Transverse colon (tissue), 4 donors: ENCODE measurements around the gene STPG3. TPM values are rescaled to one million over a fixed set of nuclear protein-coding genes. Genes with fewer than 3 reads are reported as not detected.
A peak's percentile ranks its signal among the peaks of the same experiment; 100 is the strongest.

Experiments
- DNase-seq: peaks from one replicate; pipeline ENCODE4 v3.0.0-alpha.2; 2019
- H3K27ac ChIP-seq, 4 donors: fragments of 200-600 bp; sonication (generic); 2 replicates each; pipeline ENCODE4 v1.5.1; 2016 to 2018; ENCODE audit warnings: inconsistent platforms in 4 of 4
- H3K27me3 ChIP-seq: fragments of 200-600 bp; sonication (generic); 2 replicates; pipeline ENCODE4 v1.5.1; 2017; ENCODE audit warnings: inconsistent platforms
- H3K36me3 ChIP-seq, 4 donors: fragments of 200-600 bp; sonication (generic); 2 replicates each; pipeline ENCODE4 v1.5.1; 2017 to 2019; ENCODE audit warnings: inconsistent platforms in 4 of 4
- H3K4me1 ChIP-seq, 4 donors: fragments of 200-600 bp; sonication (generic); 2 replicates each; pipeline ENCODE4 v1.5.1; 2017 to 2020; ENCODE audit warnings: inconsistent platforms in 4 of 4
- H3K4me3 ChIP-seq, 4 donors: fragments of 200-600 bp; sonication (generic); 1 replicate in 1 of 4; 2 replicates in 3 of 4; pipeline versions ENCODE4 v1.5.1 to v1.6.1; 2017 to 2019; ENCODE audit warnings: inconsistent platforms in 4 of 4
- H3K9me3 ChIP-seq, 2 donors: fragments of 200-600 bp; sonication (generic); 2 replicates each; pipeline ENCODE4 v1.5.1; 2017 to 2019; ENCODE audit warnings: inconsistent platforms in 2 of 2
- CTCF ChIP-seq, 5 experiments: fragments of 200-600 bp in 3 of 5; fragments of 450-650 bp in 2 of 5; sonication (generic) in 3 of 5; IDR thresholded peaks; 1 replicate in 2 of 5; 2 replicates in 3 of 5; pipeline ENCODE4 v1.5.1; 2016 to 2017; ENCODE audit warnings: antibody characterized with exemption in 5 of 5, inconsistent platforms in 3 of 5, mild to moderate bottlenecking in 2 of 5, moderate library complexity in 1 of 5
- EP300 ChIP-seq: sonication (generic); formaldehyde crosslinking; IDR thresholded peaks from one replicate; pipeline ENCODE4 v1.6.1; 2017; ENCODE audit warnings: antibody characterized with exemption, low read depth
- POLR2A ChIP-seq: fragments of 450-650 bp; IDR thresholded peaks from one replicate; pipeline ENCODE4 v1.6.1; 2016; ENCODE audit warnings: antibody characterized with exemption, mild to moderate bottlenecking, moderate library complexity
- POLR2AphosphoS5 ChIP-seq, 3 donors: sonication (generic); formaldehyde crosslinking; IDR thresholded peaks; one replicate each; pipeline ENCODE4 v1.6.1; 2016; ENCODE audit warnings: antibody characterized with exemption in 3 of 3
- WGBS, 2 donors: methylation state at CpG; one replicate each; pipeline ENCODE4 v1.1.5; 2018; ENCODE audit warnings: low coverage in 1 of 2; 5-methylcytosine and 5-hydroxymethylcytosine counted together
- in situ Hi-C, 4 donors: fragments of 200-750 bp; cut with MboI; loops; one replicate each; pipeline versions ENCODE4 v1.15.0 to v1.15.1; 2017; ENCODE audit warnings: low sequenced_read_pairs in 3 of 4, low pct_ligation_motif_present in 1 of 4, low pct_unique_long_range_greater_than_20kb in 1 of 4
- intact Hi-C: fragments of 100-400 bp; cut with DNase I; formaldehyde crosslinking; loops from one replicate; pipeline ENCODE4 v1.15.1; 2023; ENCODE audit warnings: low total_unique reads
- total RNA-seq, 4 donors: library from RNA; depleted of rRNA; stranded (reverse); fragments of >200 nt; gene quantifications; one replicate each; pipeline ENCODE4 v1.1.0, GENCODE V29; 2016

Gene STPG3
- total RNA-seq, 4 donors from 2014 or later, result not detected

GRCh38 chr9:137252555-137253506 lies 1.7 kb downstream of the STPG3 start:
- no peak overlapping the region for H3K27ac ChIP-seq
- 72% methylated on average over 33 of the region's 35 CpGs; no CpG with 5 or more reads in 1 of the 2 donors for WGBS, 2 donors
- H3K4me1 ChIP-seq, result peaks cover 21 to 31% (median 24%) of the 10 kb centered on the region in 4 donors
- no peaks in the 10 kb centered on the region for H3K9me3 ChIP-seq
- no peak overlapping the region for H3K4me3 ChIP-seq
- TF ChIP-seq POLR2A, result no peak
- TF ChIP-seq CTCF (IDR thresholded peaks at IDR 0.05), result no peak
- TF ChIP-seq POLR2AphosphoS5 (IDR thresholded peaks at IDR 0.05), result no peak
- no peak for TF ChIP-seq EP300
- DNase-seq, result no peak
- no peaks in the 10 kb centered on the region for H3K27me3 ChIP-seq
- in situ Hi-C loops (no loop called here), intact Hi-C loops (no loop called here)
- peaks cover 0 to 6% (median 0%) of the 10 kb centered on the region in 4 donors for H3K36me3 ChIP-seq

GRCh38 chr9:137253717-137254623 lies 2.9 kb downstream of the STPG3 start:
- H3K4me3 ChIP-seq, result peak overlapping the region; percentile 67 to 98 (median 92)
- H3K36me3 ChIP-seq, result peaks cover 0 to 6% (median 2%) of the 10 kb centered on the region in 4 donors
- DNase-seq, result no peak
- intact Hi-C loops, result no loop called here
- 45% methylated on average over 20 of the region's 21 CpGs; no CpG with 5 or more reads in 1 of the 2 donors for WGBS, 2 donors
- no peaks in the 10 kb centered on the region for H3K9me3 ChIP-seq
- in situ Hi-C loops, result no loop called here
- peak overlapping the region; percentile 88 to 91 (median 89) for H3K27ac ChIP-seq
- no peaks in the 10 kb centered on the region for H3K27me3 ChIP-seq
- H3K4me1 ChIP-seq, result peaks cover 21 to 31% (median 24%) of the 10 kb centered on the region in 4 donors
- TF ChIP-seq POLR2AphosphoS5 (IDR thresholded peaks at IDR 0.05), result peak in 1 of 3 donors; percentile 24
- no peak for TF ChIP-seq POLR2A

GRCh38 chr9:137254624-137255447 lies 3.8 kb downstream of the STPG3 start, which contains the start of gene NELFB:
NELFB (plus strand) TSS chr9:137255327.
- 2% methylated on average over 70 of the region's 105 CpGs; no CpG with 5 or more reads in 1 of the 2 donors for WGBS, 2 donors

GRCh38 chr9:137255448-137256114 lies 4.5 kb downstream of the STPG3 start:
- in situ Hi-C loops, result no loop called here
- WGBS, 2 donors, result 1% methylated on average over 45 of the region's 51 CpGs; no CpG with 5 or more reads in 1 of the 2 donors
- TF ChIP-seq POLR2A (peak; percentile 6), EP300 (no peak)

More at GRCh38 chr9:137254624-137255447, 3.8 kb downstream of the STPG3 start, which contains the start of gene NELFB:
- H3K36me3 ChIP-seq, result peaks cover 0 to 7% (median 3%) of the 10 kb centered on the region in 4 donors
- in situ Hi-C loops (no loop called here), intact Hi-C loops (no loop called here)
- H3K4me1 ChIP-seq, result peaks cover 21 to 31% (median 24%) of the 10 kb centered on the region in 4 donors
- DNase-seq, result peak; percentile 97
- peak within 1 kb of the TSS; percentile 90 to 98 (median 96) for H3K4me3 ChIP-seq
- H3K9me3 ChIP-seq, result no peaks in the 10 kb centered on the region
- peak within 1 kb of the TSS; percentile 88 to 91 (median 89) for H3K27ac ChIP-seq
- no peak for TF ChIP-seq EP300
- TF ChIP-seq POLR2AphosphoS5 (IDR thresholded peaks at IDR 0.05), result peak; percentile 86 to 93 (median 93)
- TF ChIP-seq POLR2A, result peak; percentile 80
- H3K27me3 ChIP-seq, result no peaks in the 10 kb centered on the region

More at GRCh38 chr9:137255448-137256114, 4.5 kb downstream of the STPG3 start:
- peaks cover 0 to 7% (median 3%) of the 10 kb centered on the region in 4 donors for H3K36me3 ChIP-seq
- H3K9me3 ChIP-seq, result no peaks in the 10 kb centered on the region
- peak overlapping the region; percentile 88 to 91 (median 89) for H3K27ac ChIP-seq
- no peaks in the 10 kb centered on the region for H3K27me3 ChIP-seq
- H3K4me1 ChIP-seq, result peaks cover 21 to 31% (median 24%) of the 10 kb centered on the region in 4 donors
- DNase-seq, result peak; percentile 60
- peak overlapping the region; percentile 90 to 98 (median 96) for H3K4me3 ChIP-seq
- intact Hi-C loops, result no loop called here
